Calu3 (cell line): ENCODE measurements around the gene ZSCAN5B. TPM values are rescaled to one million over a fixed set of nuclear protein-coding genes. Genes with fewer than 3 reads are reported as not detected.

Source experiments
- BruUV-seq: library from RNA; stranded (reverse); fragments of 400-500 nt; replicated peaks from 2 replicates; lab custom pipeline; 2021; lab: Mats Ljungman, UMichigan
- CTCF ChIA-PET: fragments of 300-600 bp; sonication (Branson Sonifier 250); formaldehyde crosslinking; loops from one replicate; lab custom pipeline; 2022; ENCODE audit warnings: antibody characterized with exemption; lab: Charles Lee
- DNase-seq: peaks from one replicate; pipeline ENCODE4 v3.0.0; 2022
- H3K27ac Mint-ChIP-seq: one replicate; pipeline ENCODE4 v1.8.0; 2022; ENCODE audit warnings: mixed read lengths; ENCODE audit not compliant: unreplicated experiment
- H3K27me3 Mint-ChIP-seq: one replicate; pipeline ENCODE4 v1.8.0; 2022; ENCODE audit warnings: mixed read lengths; ENCODE audit not compliant: unreplicated experiment
- H3K36me3 Mint-ChIP-seq: one replicate; pipeline ENCODE4 v1.8.0; 2022; ENCODE audit warnings: mild to moderate bottlenecking, moderate library complexity, mixed read lengths; ENCODE audit not compliant: insufficient read depth, unreplicated experiment
- H3K4me1 Mint-ChIP-seq: one replicate; pipeline ENCODE4 v1.8.0; 2022; ENCODE audit warnings: mild to moderate bottlenecking, low read depth, mixed read lengths; ENCODE audit not compliant: unreplicated experiment
- H3K4me3 Mint-ChIP-seq: one replicate; pipeline ENCODE4 v1.8.0; 2022; ENCODE audit warnings: mild to moderate bottlenecking, low read depth, moderate library complexity, mixed read lengths; ENCODE audit not compliant: unreplicated experiment
- H3K9me3 Mint-ChIP-seq: one replicate; pipeline ENCODE4 v1.8.0; 2022; ENCODE audit warnings: low read depth, mixed read lengths; ENCODE audit not compliant: unreplicated experiment
- intact Hi-C: fragments of 100-400 bp; cut with micrococcal nuclease; formaldehyde crosslinking; loops from one replicate; pipeline ENCODE4 v1.10.0; 2022; ENCODE audit not compliant: unreplicated experiment
- total RNA-seq: library from RNA; stranded (reverse); gene quantifications from 2 replicates; pipeline ENCODE4 v1.2.3, GENCODE V29; 2022
- TF ChIP-seq, protein P1 (sequence below): fragments of 200-600 bp; IDR thresholded peaks from one replicate; pipeline ENCODE4 v1.8.0; 2022; ENCODE audit warnings: antibody characterized with exemption; ENCODE audit not compliant: unreplicated experiment

Gene ZSCAN5B
- total RNA-seq, 1 experiment from 2014 or later: not detected

DNA sequence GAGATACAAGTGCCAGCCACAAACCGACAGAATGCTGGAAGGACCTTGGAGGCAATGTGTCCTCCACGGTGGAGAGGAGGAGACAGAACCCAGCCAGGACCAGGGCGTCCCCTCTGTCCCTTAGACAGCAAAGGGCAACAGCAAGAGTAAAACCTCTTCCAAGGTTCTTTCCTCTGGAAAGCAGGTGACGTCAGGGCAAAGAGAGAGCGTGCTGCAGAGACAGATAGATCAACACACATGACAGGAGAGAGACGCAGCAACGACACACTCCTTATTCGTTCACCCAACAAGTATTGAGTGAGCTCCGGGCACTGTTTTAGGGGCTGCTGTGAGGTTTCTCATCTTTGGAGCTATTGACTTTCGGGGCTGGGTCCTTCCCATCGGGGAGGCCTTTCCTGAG is 23.0 kb downstream of the ZSCAN5B start:
- peaks cover 11% of the 10 kb centered on the region for H3K4me1 Mint-ChIP-seq
- CTCF ChIA-PET: interaction anchor here (0.6 kb wide), 1 partner anchor 141 kb away, joined by 4 read pairs; no protein-coding TSS in a partner anchor
- DNase-seq: no peak
- TF ChIP-seq, protein P1, sequence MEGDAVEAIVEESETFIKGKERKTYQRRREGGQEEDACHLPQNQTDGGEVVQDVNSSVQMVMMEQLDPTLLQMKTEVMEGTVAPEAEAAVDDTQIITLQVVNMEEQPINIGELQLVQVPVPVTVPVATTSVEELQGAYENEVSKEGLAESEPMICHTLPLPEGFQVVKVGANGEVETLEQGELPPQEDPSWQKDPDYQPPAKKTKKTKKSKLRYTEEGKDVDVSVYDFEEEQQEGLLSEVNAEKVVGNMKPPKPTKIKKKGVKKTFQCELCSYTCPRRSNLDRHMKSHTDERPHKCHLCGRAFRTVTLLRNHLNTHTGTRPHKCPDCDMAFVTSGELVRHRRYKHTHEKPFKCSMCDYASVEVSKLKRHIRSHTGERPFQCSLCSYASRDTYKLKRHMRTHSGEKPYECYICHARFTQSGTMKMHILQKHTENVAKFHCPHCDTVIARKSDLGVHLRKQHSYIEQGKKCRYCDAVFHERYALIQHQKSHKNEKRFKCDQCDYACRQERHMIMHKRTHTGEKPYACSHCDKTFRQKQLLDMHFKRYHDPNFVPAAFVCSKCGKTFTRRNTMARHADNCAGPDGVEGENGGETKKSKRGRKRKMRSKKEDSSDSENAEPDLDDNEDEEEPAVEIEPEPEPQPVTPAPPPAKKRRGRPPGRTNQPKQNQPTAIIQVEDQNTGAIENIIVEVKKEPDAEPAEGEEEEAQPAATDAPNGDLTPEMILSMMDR: no peak
- no peak overlapping the region for H3K27ac Mint-ChIP-seq
- H3K4me3 Mint-ChIP-seq: no peak overlapping the region
- intact Hi-C loops: loop anchor here (10.0 kb wide), 1 partner anchor 160 kb away; no protein-coding TSS in a partner anchor
- H3K36me3 Mint-ChIP-seq: peaks cover 4% of the 10 kb centered on the region
- H3K27me3 Mint-ChIP-seq: peaks cover 56% of the 10 kb centered on the region
- no peaks in the 10 kb centered on the region for H3K9me3 Mint-ChIP-seq
- no TSS peak for BruUV-seq

DNA sequence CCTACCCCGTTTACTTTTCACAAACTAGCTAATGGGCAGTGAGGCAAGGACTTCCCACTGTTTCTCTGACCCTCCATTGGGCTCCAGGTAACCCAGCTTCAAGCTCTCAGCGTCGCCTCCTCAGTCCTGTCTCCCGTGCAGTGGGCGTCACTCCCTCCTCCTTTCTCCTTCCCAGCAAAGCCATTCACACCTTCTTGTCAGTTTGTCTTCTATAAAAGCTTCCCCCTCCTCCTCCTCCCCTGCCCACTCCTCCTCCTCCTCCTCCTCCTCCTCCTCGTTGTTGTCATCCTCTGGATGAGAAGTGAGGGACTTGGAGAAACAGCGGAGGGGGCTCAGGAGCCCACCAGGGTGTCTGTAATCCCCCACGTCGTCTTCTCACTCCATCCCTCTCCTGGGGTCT is 23.5 kb downstream of the ZSCAN5B start:
- H3K27me3 Mint-ChIP-seq: peaks cover 56% of the 10 kb centered on the region

DNA sequence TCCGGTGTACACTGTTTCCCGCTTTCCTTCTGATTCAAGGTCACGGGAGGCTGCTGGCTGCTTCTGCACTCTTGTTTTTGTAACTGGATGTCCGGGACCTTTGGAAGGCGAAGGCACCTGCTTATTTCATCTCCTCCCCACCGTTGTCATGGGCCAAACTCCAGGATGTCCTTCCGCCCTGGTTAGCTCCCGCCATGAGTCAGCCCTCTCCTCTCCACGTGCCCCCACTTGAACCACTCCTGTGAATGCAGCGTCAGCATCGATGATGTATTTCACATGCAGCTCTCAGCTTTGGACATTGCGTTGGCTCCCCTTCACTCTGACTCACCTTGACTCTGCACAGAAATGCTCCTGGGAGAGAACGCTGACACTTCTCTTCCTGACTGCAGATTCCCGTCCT is 27.3 kb downstream of the ZSCAN5B start:
- no TSS peak for BruUV-seq
- CTCF ChIA-PET: interaction anchor here (0.7 to 1.8 kb wide), 4 partner anchors 27 to 89 kb away, joined by 4 to 8 read pairs (median 6); no protein-coding TSS in a partner anchor

More for the DNA sequence above, 23.5 kb downstream of the ZSCAN5B start:
- TF ChIP-seq, protein P1: no peak
- H3K27ac Mint-ChIP-seq: no peak overlapping the region
- peaks cover 11% of the 10 kb centered on the region for H3K4me1 Mint-ChIP-seq
- intact Hi-C loops: loop anchor here (10.0 kb wide), 1 partner anchor 161 kb away; no protein-coding TSS in a partner anchor
- no peaks in the 10 kb centered on the region for H3K9me3 Mint-ChIP-seq
- no TSS peak for BruUV-seq
- peaks cover 4% of the 10 kb centered on the region for H3K36me3 Mint-ChIP-seq
- CTCF ChIA-PET: interaction anchor here (0.6 kb wide), 1 partner anchor 141 kb away, joined by 4 read pairs; no protein-coding TSS in a partner anchor
- H3K4me3 Mint-ChIP-seq: no peak overlapping the region
- DNase-seq: no peak

DNA sequence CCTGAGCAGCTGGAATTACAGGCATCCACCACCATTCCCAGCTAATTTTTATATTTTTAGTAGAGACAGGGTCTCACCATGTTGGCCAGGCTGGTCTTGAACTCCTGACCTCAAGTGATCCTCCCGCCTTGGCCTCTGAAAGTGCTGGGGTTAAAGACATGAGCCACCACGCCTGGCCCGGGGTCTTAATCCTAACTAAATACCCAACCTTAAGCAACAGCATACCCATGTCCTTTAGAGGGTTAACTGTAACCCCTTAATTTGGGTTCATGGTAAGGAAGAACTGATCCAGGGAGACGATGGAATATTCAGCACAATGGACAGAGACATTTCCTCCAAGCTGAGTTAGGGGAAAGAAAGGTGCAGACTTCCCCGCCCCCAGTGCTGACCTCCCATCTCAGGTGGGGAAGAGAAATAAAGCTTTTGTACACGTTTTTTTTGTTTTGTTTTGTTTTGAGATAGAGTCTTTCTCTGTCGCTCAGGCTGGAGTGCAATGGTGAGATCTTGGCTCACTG is 30.5 kb downstream of the ZSCAN5B start:
- Mint-ChIP-seq H3K9me3 (no peaks in the 10 kb centered on the region), H3K4me3 (no peak overlapping the region), H3K27ac (no peak overlapping the region), H3K27me3 (no peaks in the 10 kb centered on the region), H3K36me3 (peaks cover 14% of the 10 kb centered on the region), H3K4me1 (peaks cover 11% of the 10 kb centered on the region)
- CTCF ChIA-PET: interaction anchor here (0.6 to 1.4 kb wide), 2 partner anchors 15 to 25 kb away, joined by 3 to 4 read pairs; no protein-coding TSS in a partner anchor
- DNase-seq: no peak
- intact Hi-C loops: no loop called here
- no TSS peak for BruUV-seq
- TF ChIP-seq, protein P1: no peak

More for the DNA sequence above, 27.3 kb downstream of the ZSCAN5B start:
- Mint-ChIP-seq H3K9me3 (no peaks in the 10 kb centered on the region), H3K4me3 (peak overlapping the region; percentile 27), H3K36me3 (peaks cover 4% of the 10 kb centered on the region), H3K27ac (no peak overlapping the region), H3K4me1 (peaks cover 11% of the 10 kb centered on the region), H3K27me3 (peaks cover 25% of the 10 kb centered on the region)
- intact Hi-C loops: loop anchor here (2.0 to 10.0 kb wide), 2 partner anchors 59 to 165 kb away; no protein-coding TSS in a partner anchor
- DNase-seq: peak; percentile 65
- TF ChIP-seq, protein P1: no peak
